GM12801 (cell line): ENCODE results near the gene CDC42BPA.

Experiments used
- CTCF ChIP-seq: IDR thresholded peaks from one replicate; pipeline ENCODE4 v1.5.1; 2011; ENCODE audit warnings: control low read depth; ENCODE audit not compliant: insufficient read length; ENCODE audit errors: extremely low read depth

CDC42BPA gene

GRCh38 chr1:226985239-226985838 is 333.0 kb downstream of the CDC42BPA start:
- no peak for TF ChIP-seq CTCF

- no peak for TF ChIP-seq CTCF
Measured at GRCh38 chr1:226984521-226985238, 333.6 kb downstream of the CDC42BPA start.

- TF ChIP-seq CTCF, result no peak
Measured at GRCh38 chr1:226983992-226984364, 334.3 kb downstream of the CDC42BPA start.

GRCh38 chr1:226983247-226983991 is 334.9 kb downstream of the CDC42BPA start:
- no peak for TF ChIP-seq CTCF

- TF ChIP-seq CTCF, result no peak
Measured at GRCh38 chr1:226982451-226983177, 335.7 kb downstream of the CDC42BPA start.

- TF ChIP-seq CTCF, result no peak
Measured at GRCh38 chr1:226981838-226982237, 336.5 kb downstream of the CDC42BPA start.

- TF ChIP-seq CTCF, result no peak
Measured at GRCh38 chr1:226981386-226981817, 336.9 kb downstream of the CDC42BPA start.
